Epithelial cell of esophagus (primary cell): ENCODE measurements around the gene CTNNA2.

ENCODE experiments used
- DNase-seq: peaks from one replicate; pipeline ENCODE4 v3.0.0; 2010; ENCODE audit warnings: low read depth
- H3K4me3 ChIP-seq: 2 replicates; pipeline ENCODE4 v1.5.1; 2011; ENCODE audit warnings: mild to moderate bottlenecking, low read length, control low read depth
- TF ChIP-seq, protein P1 (sequence below): IDR thresholded peaks from 2 replicates; pipeline ENCODE4 v1.5.1; 2011; ENCODE audit warnings: low read depth, mild to moderate bottlenecking, low read length, control low read depth, inconsistent platforms; ENCODE audit not compliant: insufficient read depth; ENCODE audit errors: missing control alignments

Gene CTNNA2

DNA sequence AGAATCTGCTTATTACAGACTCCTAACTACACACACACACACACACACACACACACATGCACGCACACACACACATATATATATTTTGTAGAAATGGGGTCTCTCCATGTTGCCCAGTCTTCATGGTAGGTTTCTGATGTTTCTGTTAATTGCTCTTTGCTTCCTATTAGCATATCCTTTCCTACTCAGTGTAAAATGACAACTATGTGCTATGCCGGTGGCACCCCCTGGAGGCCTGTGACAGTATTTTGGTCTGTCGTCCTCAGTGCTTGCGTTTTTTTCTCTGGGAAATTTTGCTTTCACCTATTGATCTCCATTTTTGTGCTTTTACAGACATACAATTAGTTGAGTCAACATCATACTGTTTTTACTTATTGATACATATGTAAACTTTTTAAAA lies 469.6 kb downstream of the CTNNA2 start:
- DNase-seq: no peak
- TF ChIP-seq, protein P1, sequence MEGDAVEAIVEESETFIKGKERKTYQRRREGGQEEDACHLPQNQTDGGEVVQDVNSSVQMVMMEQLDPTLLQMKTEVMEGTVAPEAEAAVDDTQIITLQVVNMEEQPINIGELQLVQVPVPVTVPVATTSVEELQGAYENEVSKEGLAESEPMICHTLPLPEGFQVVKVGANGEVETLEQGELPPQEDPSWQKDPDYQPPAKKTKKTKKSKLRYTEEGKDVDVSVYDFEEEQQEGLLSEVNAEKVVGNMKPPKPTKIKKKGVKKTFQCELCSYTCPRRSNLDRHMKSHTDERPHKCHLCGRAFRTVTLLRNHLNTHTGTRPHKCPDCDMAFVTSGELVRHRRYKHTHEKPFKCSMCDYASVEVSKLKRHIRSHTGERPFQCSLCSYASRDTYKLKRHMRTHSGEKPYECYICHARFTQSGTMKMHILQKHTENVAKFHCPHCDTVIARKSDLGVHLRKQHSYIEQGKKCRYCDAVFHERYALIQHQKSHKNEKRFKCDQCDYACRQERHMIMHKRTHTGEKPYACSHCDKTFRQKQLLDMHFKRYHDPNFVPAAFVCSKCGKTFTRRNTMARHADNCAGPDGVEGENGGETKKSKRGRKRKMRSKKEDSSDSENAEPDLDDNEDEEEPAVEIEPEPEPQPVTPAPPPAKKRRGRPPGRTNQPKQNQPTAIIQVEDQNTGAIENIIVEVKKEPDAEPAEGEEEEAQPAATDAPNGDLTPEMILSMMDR: peak; percentile 8
- H3K4me3 ChIP-seq: no peak overlapping the region

DNA sequence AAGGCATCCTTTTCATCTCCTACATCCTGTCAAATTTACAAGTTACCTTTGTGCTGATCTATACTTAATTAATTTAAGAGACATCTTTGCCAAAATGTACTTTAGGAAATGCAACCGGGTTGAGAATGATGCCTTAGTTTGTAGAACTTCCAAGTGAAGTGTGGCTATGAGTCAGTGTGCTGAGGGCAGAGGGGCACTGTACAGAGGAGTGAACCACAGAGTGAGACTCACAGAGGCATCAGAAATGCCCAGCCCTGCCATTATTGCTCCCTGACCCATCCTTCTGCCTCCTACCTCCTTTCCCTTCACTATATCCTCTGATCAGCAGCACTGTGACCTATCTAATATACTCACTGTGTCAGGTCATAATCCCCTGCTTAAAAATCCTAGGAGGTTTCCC lies 471.6 kb downstream of the CTNNA2 start:
- no peak for DNase-seq
- TF ChIP-seq, protein P1: no peak

DNA sequence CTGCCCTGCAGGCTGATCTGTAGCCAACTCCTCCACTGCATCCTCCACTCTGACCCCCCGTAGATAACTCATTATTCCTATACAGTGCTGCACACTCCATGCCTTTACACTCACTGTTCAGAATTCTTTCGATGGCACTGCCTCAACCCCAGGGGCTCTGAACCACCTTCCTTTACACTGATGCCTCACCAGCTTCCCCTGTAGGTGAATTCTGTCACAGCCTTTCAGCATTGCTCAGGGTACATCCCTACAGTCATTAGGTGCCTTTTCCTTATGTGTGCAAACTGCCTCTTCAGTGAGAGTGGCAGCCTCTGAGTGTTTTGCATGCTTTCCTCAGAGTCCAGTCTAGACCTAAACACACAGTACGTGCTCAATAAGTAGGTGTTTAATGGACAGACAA lies 472.3 kb downstream of the CTNNA2 start:
- no peak overlapping the region for H3K4me3 ChIP-seq
- TF ChIP-seq, protein P1: no peak
- no peak for DNase-seq

More for the DNA sequence above, 471.6 kb downstream of the CTNNA2 start:
- no peak overlapping the region for H3K4me3 ChIP-seq

DNA sequence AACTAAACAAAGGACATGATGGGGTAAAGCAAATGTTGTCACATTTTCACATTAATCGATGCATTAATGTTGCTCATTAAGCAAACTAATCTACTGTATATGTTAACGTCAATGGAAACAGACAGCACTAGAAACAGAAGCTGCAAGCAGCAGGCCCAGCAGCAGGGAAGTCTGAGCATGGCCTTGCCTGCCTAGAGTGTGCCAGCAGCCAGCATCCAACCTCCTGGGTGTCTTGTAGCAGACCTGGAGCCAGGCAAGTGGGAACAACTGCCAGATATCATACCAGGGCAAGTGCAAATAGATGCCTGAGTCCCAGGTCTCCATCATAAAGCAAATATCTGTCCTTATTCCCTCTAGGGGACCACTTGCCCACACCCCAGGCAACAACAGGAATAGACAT lies 472.7 kb downstream of the CTNNA2 start:
- DNase-seq: no peak
- H3K4me3 ChIP-seq: no peak overlapping the region
- TF ChIP-seq, protein P1: no peak

DNA sequence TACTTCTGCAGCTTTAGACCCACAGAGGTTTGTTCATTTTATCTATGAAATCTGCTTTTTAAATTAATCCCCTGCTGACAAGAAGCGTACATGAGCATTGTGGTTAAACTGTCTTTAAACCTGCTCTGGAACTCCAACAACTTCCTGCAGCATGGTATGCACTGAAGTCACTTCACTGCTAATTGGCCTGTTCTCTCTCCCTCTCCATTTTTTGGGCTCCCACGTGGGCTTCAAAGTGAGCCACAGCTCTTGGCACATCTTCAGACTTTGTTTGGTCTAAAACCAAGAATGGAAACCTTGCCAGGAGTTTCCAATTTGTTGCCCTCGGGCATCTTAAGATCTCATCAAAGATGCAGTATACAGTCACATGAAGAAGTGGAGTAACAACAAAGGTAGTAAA lies 480.3 kb downstream of the CTNNA2 start:
- no peak for DNase-seq
- H3K4me3 ChIP-seq: no peak overlapping the region
- TF ChIP-seq, protein P1: no peak

DNA sequence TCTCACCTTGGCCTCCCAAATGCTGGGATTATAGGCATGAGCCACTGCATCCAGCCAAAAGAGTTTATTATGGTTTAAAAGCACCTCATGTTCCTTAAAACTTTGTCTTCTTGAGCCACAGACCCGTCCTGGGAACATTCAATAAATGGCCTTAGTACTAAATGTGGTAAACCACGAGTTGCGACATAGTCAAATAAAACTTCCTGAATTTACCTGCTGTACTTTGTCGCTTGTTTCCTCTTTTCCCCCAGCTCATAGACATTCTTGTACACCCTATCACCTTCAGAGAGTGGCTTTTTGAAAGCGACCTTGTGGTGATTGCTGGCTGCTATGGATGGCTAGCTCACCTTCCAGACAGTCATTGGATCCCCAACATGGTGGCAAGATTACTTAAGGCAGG lies 481.3 kb downstream of the CTNNA2 start:
- TF ChIP-seq, protein P1: no peak
- H3K4me3 ChIP-seq: no peak overlapping the region
- DNase-seq: no peak

DNA sequence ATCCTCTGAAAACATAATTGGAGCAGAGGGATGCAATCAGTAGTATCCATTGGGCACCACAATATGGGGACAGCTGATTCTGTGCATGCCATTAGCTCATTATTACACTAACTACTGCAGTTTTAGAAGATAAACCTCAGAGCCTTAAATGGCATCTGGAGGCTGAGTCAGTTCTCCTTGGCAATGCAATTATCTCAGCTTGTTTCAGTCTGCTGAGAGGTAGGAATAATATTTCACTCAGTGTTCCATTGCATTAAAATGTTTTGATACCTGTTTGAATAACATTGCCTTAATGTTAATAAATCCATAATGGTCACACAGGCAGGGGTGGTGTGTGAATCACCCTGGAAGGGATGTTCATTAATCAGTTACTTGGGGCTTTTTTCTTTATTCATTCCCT lies 482.1 kb downstream of the CTNNA2 start:
- TF ChIP-seq, protein P1: no peak
- H3K4me3 ChIP-seq: no peak overlapping the region
- DNase-seq: no peak
